CD14-positive monocyte (primary cell): ENCODE measurements around the gene MAP6. TPM values are rescaled to one million over a fixed set of nuclear protein-coding genes. Genes with fewer than 3 reads are reported as not detected.

Experiments used
- DNase-seq, 3 donors: peaks; one replicate each; pipeline ENCODE4 v3.0.0-alpha.2; 2011 to 2022
- H2AFZ ChIP-seq: 2 replicates; pipeline ENCODE4 v1.6.0; 2012; ENCODE audit warnings: mild to moderate bottlenecking, low read depth, low read length, inconsistent platforms; ENCODE audit not compliant: insufficient read depth, poor library complexity, severe bottlenecking
- H3K27ac ChIP-seq, 2 donors: 1 replicate in 1 of 2; 2 replicates in 1 of 2; pipeline ENCODE4 v1.5.1; 2012 to 2013; ENCODE audit warnings: low read length in 2 of 2, control low read depth in 1 of 2, inconsistent platforms in 1 of 2, low read depth in 1 of 2, mild to moderate bottlenecking in 1 of 2
- H3K27me3 ChIP-seq, 2 donors: one replicate each; pipeline versions ENCODE4 v1.6.0 to v1.6.1; 2011 to 2013; ENCODE audit warnings: low read length in 2 of 2; ENCODE audit not compliant: control insufficient read depth in 2 of 2, insufficient read depth in 2 of 2
- H3K36me3 ChIP-seq, 2 donors: replicated peaks in 1 of 2; 1 replicate in 1 of 2; 2 replicates in 1 of 2; pipeline versions ENCODE4 v1.5.1 to v1.6.1; 2012 to 2013; ENCODE audit warnings: low read length in 2 of 2, control low read depth in 1 of 2, inconsistent platforms in 1 of 2, mild to moderate bottlenecking in 1 of 2; ENCODE audit not compliant: insufficient read depth in 2 of 2, control insufficient read depth in 1 of 2
- H3K4me1 ChIP-seq, 2 donors: 1 replicate in 1 of 2; 2 replicates in 1 of 2; pipeline versions ENCODE4 v1.5.1 to v1.6.1; 2012 to 2013; ENCODE audit warnings: low read length in 2 of 2, control low read depth in 1 of 2, inconsistent platforms in 1 of 2, mild to moderate bottlenecking in 1 of 2, moderate library complexity in 1 of 2; ENCODE audit not compliant: insufficient read depth in 2 of 2, control insufficient read depth in 1 of 2
- H3K4me2 ChIP-seq: replicated peaks from 2 replicates; pipeline ENCODE3; 2012; ENCODE audit warnings: low read length, moderate library complexity, mild to moderate bottlenecking; ENCODE audit not compliant: poor library complexity, severe bottlenecking; ENCODE audit errors: extremely low read depth
- H3K4me3 ChIP-seq, 3 experiments: fragments of 200-600 bp in 1 of 3; sonication (generic) in 1 of 3; replicated peaks in 1 of 3; 1 replicate in 2 of 3; 2 replicates in 1 of 3; pipeline ENCODE4 v1.5.1; 2011 to 2013; ENCODE audit warnings: low read length in 3 of 3, mild to moderate bottlenecking in 3 of 3, control low read depth in 2 of 3, low read depth in 2 of 3, inconsistent platforms in 1 of 3, moderate library complexity in 1 of 3
- H3K79me2 ChIP-seq: 2 replicates; pipeline ENCODE4 v1.6.0; 2012; ENCODE audit warnings: mild to moderate bottlenecking, control low read depth, inconsistent platforms, low read length, moderate library complexity; ENCODE audit not compliant: insufficient read depth
- H3K9ac ChIP-seq: 2 replicates; pipeline ENCODE4 v1.6.0; 2017; ENCODE audit warnings: low read length, mild to moderate bottlenecking; ENCODE audit not compliant: insufficient read depth, poor library complexity, severe bottlenecking
- H3K9me3 ChIP-seq, 2 donors: replicated peaks in 1 of 2; 1 replicate in 1 of 2; 2 replicates in 1 of 2; pipeline versions ENCODE4 v1.5.1 to v1.6.1; 2012 to 2013; ENCODE audit warnings: low read length in 2 of 2, control low read depth in 1 of 2; ENCODE audit not compliant: control insufficient read depth in 1 of 2, insufficient read depth in 1 of 2
- H4K20me1 ChIP-seq: 2 replicates; pipeline ENCODE4 v1.6.0; 2012; ENCODE audit warnings: mild to moderate bottlenecking, low read length, control low read depth, moderate library complexity; ENCODE audit not compliant: insufficient read depth
- H3K27ac Mint-ChIP-seq, 7 donors: one replicate each; pipeline ENCODE4 v1.8.0; 2020; ENCODE audit warnings: mild to moderate bottlenecking in 7 of 7, mixed read lengths in 7 of 7, moderate library complexity in 6 of 7, inconsistent platforms in 2 of 7
- H3K27me3 Mint-ChIP-seq, 3 donors: one replicate each; pipeline ENCODE4 v1.8.0; 2021 to 2022; ENCODE audit warnings: low read depth in 3 of 3, mild to moderate bottlenecking in 3 of 3, mixed read lengths in 3 of 3, moderate library complexity in 3 of 3, inconsistent platforms in 1 of 3
- H3K36me3 Mint-ChIP-seq, 2 donors: one replicate each; pipeline ENCODE4 v1.8.0; 2020; ENCODE audit warnings: mixed read lengths in 2 of 2, inconsistent platforms in 1 of 2, mild to moderate bottlenecking in 1 of 2
- H3K4me1 Mint-ChIP-seq: one replicate; pipeline ENCODE4 v1.8.0; 2020; ENCODE audit warnings: mild to moderate bottlenecking, mixed read lengths
- H3K4me3 Mint-ChIP-seq, 2 donors: one replicate each; pipeline ENCODE4 v1.8.0; 2020; ENCODE audit warnings: mild to moderate bottlenecking in 2 of 2, mixed read lengths in 2 of 2, moderate library complexity in 1 of 2
- H3K9me3 Mint-ChIP-seq, 7 donors: one replicate each; pipeline ENCODE4 v1.8.0; 2020 to 2022; ENCODE audit warnings: mixed read lengths in 7 of 7, mild to moderate bottlenecking in 6 of 7, moderate library complexity in 6 of 7, inconsistent platforms in 2 of 7
- WGBS: methylation state at CpG from one replicate; pipeline ENCODE4 v1.1.5; 2013; ENCODE audit warnings: missing lambda C conversion rate; ENCODE audit not compliant: insufficient coverage; 5-methylcytosine and 5-hydroxymethylcytosine counted together
- intact Hi-C, 2 donors: fragments of 100-400 bp; cut with micrococcal nuclease; formaldehyde crosslinking; loops; one replicate each; pipeline versions ENCODE4 v1.15.0 to v1.15.1; 2023
- polyA plus RNA-seq, 3 donors: library from polyadenylated mRNA; depleted of rRNA in 1 of 3; unstranded in 2 of 3; stranded (reverse) in 1 of 3; fragments of 300-500 nt in 2 of 3; fragments of >200 nt in 1 of 3; fragmentation: Illumina TruSeq in 2 of 3; gene quantifications; 1 replicate in 2 of 3; 2 replicates in 1 of 3; pipeline ENCODE4 v1.2.3, GENCODE V29; 2012 to 2021
- TF ChIP-seq, protein P1 (sequence below): fragments of 200-600 bp; IDR thresholded peaks from one replicate; pipeline ENCODE4 v1.8.0; 2022; ENCODE audit warnings: antibody characterized with exemption, mild to moderate bottlenecking

The MAP6 gene
- polyA plus RNA-seq, 3 donors, result not detected

DNA sequence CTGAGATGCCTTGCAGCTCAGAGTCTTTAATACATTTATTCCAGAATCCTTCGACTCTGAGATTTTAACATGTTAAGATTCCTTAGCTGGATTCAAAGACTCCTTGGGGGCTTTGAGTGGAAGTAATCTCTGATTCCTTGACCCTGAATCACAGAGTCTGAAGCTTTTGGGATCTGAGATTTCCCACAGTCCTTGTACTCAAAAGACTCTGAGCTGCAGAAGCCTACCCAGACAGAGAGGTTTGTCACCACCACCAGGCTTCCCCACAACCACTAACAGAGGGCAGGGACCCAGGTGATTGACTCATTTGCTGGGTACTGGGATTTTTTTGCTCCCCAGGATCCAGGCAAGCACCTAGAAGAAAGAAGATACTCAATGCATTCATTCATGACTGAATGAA is 108.2 kb downstream of the MAP6 start:
- H3K27ac ChIP-seq, result no peak overlapping the region
- Mint-ChIP-seq H3K27ac (no peak overlapping the region), H3K4me3 (no peak overlapping the region), H3K4me1 (peaks cover 22% of the 10 kb centered on the region), H3K27me3 (peaks cover 8 to 24% (median 11%) of the 10 kb centered on the region in 3 donors), H3K9me3 (peaks cover 0 to 5% (median 0%) of the 10 kb centered on the region in 7 donors), H3K36me3 (no peaks in the 10 kb centered on the region)
- intact Hi-C loops, result no loop called here
- H3K9ac ChIP-seq, result no peak overlapping the region
- H2AFZ ChIP-seq, result no peak overlapping the region
- no peak overlapping the region for H3K4me3 ChIP-seq
- TF ChIP-seq, protein P1, sequence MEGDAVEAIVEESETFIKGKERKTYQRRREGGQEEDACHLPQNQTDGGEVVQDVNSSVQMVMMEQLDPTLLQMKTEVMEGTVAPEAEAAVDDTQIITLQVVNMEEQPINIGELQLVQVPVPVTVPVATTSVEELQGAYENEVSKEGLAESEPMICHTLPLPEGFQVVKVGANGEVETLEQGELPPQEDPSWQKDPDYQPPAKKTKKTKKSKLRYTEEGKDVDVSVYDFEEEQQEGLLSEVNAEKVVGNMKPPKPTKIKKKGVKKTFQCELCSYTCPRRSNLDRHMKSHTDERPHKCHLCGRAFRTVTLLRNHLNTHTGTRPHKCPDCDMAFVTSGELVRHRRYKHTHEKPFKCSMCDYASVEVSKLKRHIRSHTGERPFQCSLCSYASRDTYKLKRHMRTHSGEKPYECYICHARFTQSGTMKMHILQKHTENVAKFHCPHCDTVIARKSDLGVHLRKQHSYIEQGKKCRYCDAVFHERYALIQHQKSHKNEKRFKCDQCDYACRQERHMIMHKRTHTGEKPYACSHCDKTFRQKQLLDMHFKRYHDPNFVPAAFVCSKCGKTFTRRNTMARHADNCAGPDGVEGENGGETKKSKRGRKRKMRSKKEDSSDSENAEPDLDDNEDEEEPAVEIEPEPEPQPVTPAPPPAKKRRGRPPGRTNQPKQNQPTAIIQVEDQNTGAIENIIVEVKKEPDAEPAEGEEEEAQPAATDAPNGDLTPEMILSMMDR, result no peak
- H3K9me3 ChIP-seq, result no peaks in the 10 kb centered on the region
- H3K36me3 ChIP-seq, result no peaks in the 10 kb centered on the region
- no peaks in the 10 kb centered on the region for H4K20me1 ChIP-seq
- no peaks in the 10 kb centered on the region for H3K79me2 ChIP-seq
- DNase-seq, result no peak
- H3K4me2 ChIP-seq, result no peak overlapping the region
- WGBS, result no CpG with 5 or more reads among the region's 1 CpG
- H3K4me1 ChIP-seq, result peaks cover 11 to 21% of the 10 kb centered on the region in 2 donors
- peaks cover 5 to 12% of the 10 kb centered on the region in 2 donors for H3K27me3 ChIP-seq

DNA sequence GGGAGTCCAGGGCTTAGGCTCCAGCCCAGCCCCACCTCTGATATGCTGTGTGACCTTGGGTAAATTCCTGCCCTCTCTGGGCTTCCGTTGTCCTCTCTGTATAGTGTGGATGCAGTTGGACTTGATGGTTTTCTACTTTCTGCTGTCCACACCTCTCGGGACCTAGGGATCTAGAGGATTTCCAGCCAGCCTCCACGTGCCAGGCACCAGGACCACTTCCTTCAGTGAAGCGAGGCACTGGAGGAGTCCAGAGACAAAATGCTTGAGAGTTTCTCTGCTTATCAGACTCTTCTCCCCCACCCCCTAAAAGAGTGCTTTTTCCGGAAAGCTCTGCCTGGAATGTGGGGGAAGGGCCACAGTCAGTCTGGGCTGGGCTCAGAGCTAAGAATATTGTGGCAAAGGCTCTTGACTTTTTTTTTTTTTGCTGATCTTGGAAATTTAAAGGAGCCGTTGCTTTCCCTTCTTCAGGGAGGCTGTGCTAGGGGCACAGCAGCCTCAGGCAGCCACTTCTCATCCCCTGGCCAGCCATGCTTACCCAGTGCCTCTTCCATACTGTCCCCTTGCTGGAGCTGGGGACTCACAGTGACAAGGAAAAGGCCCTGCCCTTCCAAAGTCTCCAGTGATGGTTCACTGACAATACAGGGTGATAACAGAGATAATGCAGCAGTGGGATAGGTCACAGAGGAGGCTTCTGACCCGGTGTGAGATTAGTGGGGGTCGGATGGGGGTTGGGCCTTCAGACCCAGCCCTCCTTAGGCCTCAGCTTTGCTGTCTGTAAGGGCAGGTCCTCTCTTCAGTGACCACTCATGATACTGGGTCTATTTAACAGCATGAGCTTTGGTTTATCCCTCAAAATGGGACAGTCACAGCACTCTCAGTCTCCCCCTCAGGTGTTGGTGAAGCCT is 109.6 kb downstream of the MAP6 start:
- Histone ChIP-seq H4K20me1 (no peaks in the 10 kb centered on the region), H3K27me3 (peaks cover 5 to 12% of the 10 kb centered on the region in 2 donors), H2AFZ (no peak overlapping the region), H3K4me3 (no peak overlapping the region), H3K27ac (no peak overlapping the region), H3K9ac (no peak overlapping the region), H3K9me3 (no peaks in the 10 kb centered on the region), H3K79me2 (no peaks in the 10 kb centered on the region), H3K36me3 (no peaks in the 10 kb centered on the region), H3K4me1 (peaks cover 11 to 21% of the 10 kb centered on the region in 2 donors), H3K4me2 (no peak overlapping the region)
- Mint-ChIP-seq H3K36me3 (no peaks in the 10 kb centered on the region), H3K4me3 (no peak overlapping the region), H3K4me1 (peaks cover 22% of the 10 kb centered on the region), H3K9me3 (peaks cover 0 to 5% (median 0%) of the 10 kb centered on the region in 7 donors), H3K27me3 (peaks cover 6 to 28% (median 13%) of the 10 kb centered on the region in 3 donors), H3K27ac (no peak overlapping the region)
- intact Hi-C loops, result no loop called here
- no peak for DNase-seq
- 82% methylated on average over 6 of the region's 8 CpGs for WGBS
- TF ChIP-seq, protein P1, result no peak
